NCI-H446 treated with DMSO at 0.1 percent for 48 hours (cell line): ENCODE results near the gene CAMKMT.

Source experiments
- DNase-seq: peaks from one replicate; lab custom pipeline; 2025; lab: John Stamatoyannopoulos, UW

The CAMKMT gene

GRCh38 chr2:44689516-44689915 lies 327.8 kb downstream of the CAMKMT start:
- no peak for DNase-seq

- DNase-seq, result no peak
Measured at GRCh38 chr2:44691174-44691785, 329.5 kb downstream of the CAMKMT start.

GRCh38 chr2:44692821-44693220 lies 331.1 kb downstream of the CAMKMT start:
- DNase-seq, result no peak

- DNase-seq, result no peak
Measured at GRCh38 chr2:44700824-44701223, 339.1 kb downstream of the CAMKMT start.

- DNase-seq, result no peak
Measured at GRCh38 chr2:44705356-44705755, 343.6 kb downstream of the CAMKMT start.

- no peak for DNase-seq
Measured at GRCh38 chr2:44705876-44706480, 344.2 kb downstream of the CAMKMT start.

- DNase-seq, result no peak
Measured at GRCh38 chr2:44706681-44707553, 345.2 kb downstream of the CAMKMT start.

- no peak for DNase-seq
Measured at GRCh38 chr2:44707945-44708660, 346.4 kb downstream of the CAMKMT start.

GRCh38 chr2:44708661-44709000 lies 346.9 kb downstream of the CAMKMT start:
- DNase-seq, result no peak

GRCh38 chr2:44713170-44713569 lies 351.4 kb downstream of the CAMKMT start:
- DNase-seq, result no peak

- DNase-seq, result no peak
Measured at GRCh38 chr2:44715671-44716081, 353.9 kb downstream of the CAMKMT start.

GRCh38 chr2:44716131-44716530 lies 354.4 kb downstream of the CAMKMT start:
- no peak for DNase-seq

GRCh38 chr2:44718431-44718830 lies 356.7 kb downstream of the CAMKMT start:
- DNase-seq, result no peak

- DNase-seq, result no peak
Measured at GRCh38 chr2:44719562-44719961, 357.8 kb downstream of the CAMKMT start.

- no peak for DNase-seq
Measured at GRCh38 chr2:44722026-44722625, 360.4 kb downstream of the CAMKMT start.

GRCh38 chr2:44723921-44724320 lies 362.2 kb downstream of the CAMKMT start:
- DNase-seq, result no peak

- no peak for DNase-seq
Measured at GRCh38 chr2:44730593-44730992, 368.8 kb downstream of the CAMKMT start.

GRCh38 chr2:44731505-44731904 lies 369.8 kb downstream of the CAMKMT start:
- DNase-seq, result no peak

- no peak for DNase-seq
Measured at GRCh38 chr2:44736270-44736942, 374.7 kb downstream of the CAMKMT start.

- no peak for DNase-seq
Measured at GRCh38 chr2:44740678-44741077, 378.9 kb downstream of the CAMKMT start.

- DNase-seq, result no peak
Measured at GRCh38 chr2:44741507-44741906, 379.8 kb downstream of the CAMKMT start.

GRCh38 chr2:44742057-44742456 lies 380.3 kb downstream of the CAMKMT start:
- DNase-seq, result no peak
